Osteoblast (primary cell): ENCODE results near the gene CCN6. TPM values are rescaled to one million over a fixed set of nuclear protein-coding genes. Genes with fewer than 3 reads are reported as not detected.

Source experiments
- DNase-seq: peaks from one replicate; pipeline ENCODE4 v3.0.0; 2011; ENCODE audit warnings: low spot score, mixed read lengths; ENCODE audit not compliant: insufficient read length; ENCODE audit errors: missing footprints
- H2AFZ ChIP-seq: 2 replicates; pipeline ENCODE4 v1.6.0; 2011; ENCODE audit warnings: mild to moderate bottlenecking, low read length
- H3K27ac ChIP-seq: 2 replicates; pipeline ENCODE4 v1.5.1; 2011; ENCODE audit warnings: mild to moderate bottlenecking, low read depth, low read length, moderate library complexity
- H3K27me3 ChIP-seq: 2 replicates; pipeline ENCODE4 v1.6.0; 2012; ENCODE audit warnings: mild to moderate bottlenecking, control low read depth, inconsistent platforms, low read length, moderate library complexity; ENCODE audit not compliant: insufficient read depth
- H3K36me3 ChIP-seq: 2 replicates; pipeline ENCODE4 v1.5.1; 2011; ENCODE audit warnings: mild to moderate bottlenecking, low read length, control low read depth, moderate library complexity; ENCODE audit not compliant: insufficient read depth
- H3K4me1 ChIP-seq: 2 replicates; pipeline ENCODE4 v1.5.1; 2011; ENCODE audit warnings: mild to moderate bottlenecking, low read length, control low read depth, moderate library complexity; ENCODE audit not compliant: insufficient read depth
- H3K4me2 ChIP-seq: 2 replicates; pipeline ENCODE4 v1.6.0; 2011; ENCODE audit warnings: mild to moderate bottlenecking, low read length; ENCODE audit not compliant: insufficient read depth
- H3K4me3 ChIP-seq: fragments of 200-600 bp; sonication (generic); 3 replicates; pipeline ENCODE4 v1.5.1; 2012; ENCODE audit warnings: mild to moderate bottlenecking, low read length, inconsistent platforms; ENCODE audit not compliant: insufficient read depth
- H3K79me2 ChIP-seq: 2 replicates; pipeline ENCODE4 v1.6.0; 2012; ENCODE audit warnings: mild to moderate bottlenecking, low read length, control low read depth, inconsistent platforms; ENCODE audit not compliant: insufficient read depth
- H3K9me3 ChIP-seq: 2 replicates; pipeline ENCODE4 v1.5.1; 2011; ENCODE audit warnings: low read depth, low read length, control low read depth
- H4K20me1 ChIP-seq: 2 replicates; pipeline ENCODE4 v1.6.0; 2012; ENCODE audit warnings: mild to moderate bottlenecking, low read length, control low read depth; ENCODE audit not compliant: insufficient read depth
- total RNA-seq: library from RNA; depleted of rRNA; stranded (reverse); fragments of >200 nt; gene quantifications from 2 replicates; pipeline ENCODE4 v1.2.3, GENCODE V29; 2012
- TF ChIP-seq, protein P1 (sequence below): IDR thresholded peaks from 2 replicates; pipeline ENCODE4 v1.5.1; 2011; ENCODE audit warnings: mild to moderate bottlenecking, low read depth, low read length, moderate library complexity; ENCODE audit errors: extremely low read depth

Gene CCN6
- total RNA-seq, 1 donor: 6.9 TPM

GRCh38 chr6:112034616-112034995, 19.3 kb upstream of the CCN6 start:
- Histone ChIP-seq H3K4me3 (no peak overlapping the region), H2AFZ (no peak overlapping the region), H3K4me1 (peaks cover 49% of the 10 kb centered on the region), H4K20me1 (no peaks in the 10 kb centered on the region), H3K27ac (no peak overlapping the region), H3K36me3 (no peaks in the 10 kb centered on the region), H3K4me2 (no peak overlapping the region), H3K27me3 (peaks cover 2% of the 10 kb centered on the region), H3K79me2 (no peaks in the 10 kb centered on the region), H3K9me3 (no peaks in the 10 kb centered on the region)
- no peak for DNase-seq
- TF ChIP-seq, protein P1, sequence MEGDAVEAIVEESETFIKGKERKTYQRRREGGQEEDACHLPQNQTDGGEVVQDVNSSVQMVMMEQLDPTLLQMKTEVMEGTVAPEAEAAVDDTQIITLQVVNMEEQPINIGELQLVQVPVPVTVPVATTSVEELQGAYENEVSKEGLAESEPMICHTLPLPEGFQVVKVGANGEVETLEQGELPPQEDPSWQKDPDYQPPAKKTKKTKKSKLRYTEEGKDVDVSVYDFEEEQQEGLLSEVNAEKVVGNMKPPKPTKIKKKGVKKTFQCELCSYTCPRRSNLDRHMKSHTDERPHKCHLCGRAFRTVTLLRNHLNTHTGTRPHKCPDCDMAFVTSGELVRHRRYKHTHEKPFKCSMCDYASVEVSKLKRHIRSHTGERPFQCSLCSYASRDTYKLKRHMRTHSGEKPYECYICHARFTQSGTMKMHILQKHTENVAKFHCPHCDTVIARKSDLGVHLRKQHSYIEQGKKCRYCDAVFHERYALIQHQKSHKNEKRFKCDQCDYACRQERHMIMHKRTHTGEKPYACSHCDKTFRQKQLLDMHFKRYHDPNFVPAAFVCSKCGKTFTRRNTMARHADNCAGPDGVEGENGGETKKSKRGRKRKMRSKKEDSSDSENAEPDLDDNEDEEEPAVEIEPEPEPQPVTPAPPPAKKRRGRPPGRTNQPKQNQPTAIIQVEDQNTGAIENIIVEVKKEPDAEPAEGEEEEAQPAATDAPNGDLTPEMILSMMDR: no peak

- H3K4me3 ChIP-seq: no peak overlapping the region
- no peak overlapping the region for H2AFZ ChIP-seq
- no peaks in the 10 kb centered on the region for H3K9me3 ChIP-seq
- H3K27me3 ChIP-seq: peaks cover 2% of the 10 kb centered on the region
- peak; percentile 52 for DNase-seq
- peaks cover 60% of the 10 kb centered on the region for H3K4me1 ChIP-seq
- H3K27ac ChIP-seq: peak overlapping the region; percentile 100
- H3K4me2 ChIP-seq: no peak overlapping the region
- TF ChIP-seq, protein P1: no peak
- no peaks in the 10 kb centered on the region for H3K36me3 ChIP-seq
- H3K79me2 ChIP-seq: no peaks in the 10 kb centered on the region
- no peaks in the 10 kb centered on the region for H4K20me1 ChIP-seq
Observed at GRCh38 chr6:112036088-112036637, 17.7 kb upstream of the CCN6 start.

DNA sequence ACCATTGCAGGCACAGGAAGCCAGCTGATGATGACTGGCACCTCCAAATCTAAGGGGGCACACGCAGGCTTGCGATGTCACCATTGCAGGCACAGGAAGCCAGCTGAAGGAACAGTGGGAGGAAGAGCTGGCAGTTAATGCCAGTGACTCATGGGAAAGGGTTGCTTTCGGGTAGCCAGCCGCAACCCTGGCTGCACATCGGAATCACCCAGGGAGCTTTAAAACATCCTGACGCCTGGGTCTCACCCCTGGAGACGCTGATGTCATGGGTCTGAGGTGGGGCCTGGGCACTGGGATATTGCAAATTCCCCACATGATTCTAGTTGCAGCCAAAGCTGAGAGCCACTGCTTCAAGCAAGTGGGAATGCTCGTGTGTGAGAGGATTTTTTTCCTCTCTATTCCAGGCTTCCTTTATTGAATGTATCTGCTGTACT, 16.1 kb upstream of the CCN6 start:
- peak; percentile 86 for DNase-seq
- TF ChIP-seq, protein P1: no peak
- no peaks in the 10 kb centered on the region for H3K27me3 ChIP-seq
- H3K79me2 ChIP-seq: no peaks in the 10 kb centered on the region
- no peaks in the 10 kb centered on the region for H3K36me3 ChIP-seq
- H3K27ac ChIP-seq: peak overlapping the region; percentile 100
- peak overlapping the region; percentile 35 for H3K4me3 ChIP-seq
- H2AFZ ChIP-seq: peak overlapping the region; percentile 47
- no peaks in the 10 kb centered on the region for H4K20me1 ChIP-seq
- peaks cover 69% of the 10 kb centered on the region for H3K4me1 ChIP-seq
- peak overlapping the region; percentile 70 for H3K4me2 ChIP-seq
- H3K9me3 ChIP-seq: no peaks in the 10 kb centered on the region

- Histone ChIP-seq H4K20me1 (no peaks in the 10 kb centered on the region), H3K27me3 (no peaks in the 10 kb centered on the region), H3K4me3 (peak overlapping the region; percentile 33), H3K36me3 (no peaks in the 10 kb centered on the region), H3K4me1 (peaks cover 70% of the 10 kb centered on the region), H3K27ac (peak overlapping the region; percentile 100), H3K9me3 (no peaks in the 10 kb centered on the region), H3K79me2 (no peaks in the 10 kb centered on the region), H3K4me2 (peak overlapping the region; percentile 70), H2AFZ (peak overlapping the region; percentile 11)
- no peak for DNase-seq
- TF ChIP-seq, protein P1: no peak
Observed at GRCh38 chr6:112038268-112038667, 15.6 kb upstream of the CCN6 start.
